HG03135 (cell line): ENCODE results near the gene COL20A1.
"Not testable (repeated sequence)": the region's sequence is repeated elsewhere in the genome, so short reads cannot be mapped to it uniquely, and the experiment has no call there.

Experiments used
- ATAC-seq: cut with Tn5 transposase; IDR thresholded peaks from one replicate; pipeline ENCODE4 v1.9.1; 2021; ENCODE audit warnings: mild to moderate bottlenecking, moderate library complexity; ENCODE audit not compliant: unreplicated experiment

Gene COL20A1

GRCh38 chr20:63370618-63371187, 77.7 kb downstream of the COL20A1 start:
- no peak for ATAC-seq

- ATAC-seq = no peak
These were observed 78.4 kb downstream of the COL20A1 start for GRCh38 chr20:63371291-63371865.

GRCh38 chr20:63372971-63373885, 80.2 kb downstream of the COL20A1 start:
- no peak for ATAC-seq

GRCh38 chr20:63373996-63374395, 81.0 kb downstream of the COL20A1 start:
- ATAC-seq = no peak

- ATAC-seq = no peak
These were observed 81.5 kb downstream of the COL20A1 start for GRCh38 chr20:63374504-63374903.

- ATAC-seq = no peak
These were observed 82.5 kb downstream of the COL20A1 start for GRCh38 chr20:63375438-63375837.

- ATAC-seq = no peak
These were observed 83.6 kb downstream of the COL20A1 start for GRCh38 chr20:63376283-63377250.

GRCh38 chr20:63377256-63377941, 84.4 kb downstream of the COL20A1 start:
- ATAC-seq = no peak

- no peak for ATAC-seq
These were observed 85.0 kb downstream of the COL20A1 start for GRCh38 chr20:63377951-63378381.

GRCh38 chr20:63378626-63379025, 85.6 kb downstream of the COL20A1 start:
- ATAC-seq = no peak

GRCh38 chr20:63379296-63379695, 86.3 kb downstream of the COL20A1 start:
- no peak for ATAC-seq

GRCh38 chr20:63379872-63380271, 86.9 kb downstream of the COL20A1 start:
- ATAC-seq = not testable (repeated sequence)

GRCh38 chr20:63380346-63380870, 87.4 kb downstream of the COL20A1 start:
- ATAC-seq = no peak

- ATAC-seq = no peak
These were observed 88.9 kb downstream of the COL20A1 start for GRCh38 chr20:63381781-63382431.

GRCh38 chr20:63382551-63383300, 89.7 kb downstream of the COL20A1 start:
- ATAC-seq = no peak

- ATAC-seq = no peak
These were observed 90.6 kb downstream of the COL20A1 start for GRCh38 chr20:63383556-63383955.

GRCh38 chr20:63384336-63384735, 91.3 kb downstream of the COL20A1 start:
- ATAC-seq = no peak
